ENCODE data around the gene S100A7A.

The S100A7A gene

DNA sequence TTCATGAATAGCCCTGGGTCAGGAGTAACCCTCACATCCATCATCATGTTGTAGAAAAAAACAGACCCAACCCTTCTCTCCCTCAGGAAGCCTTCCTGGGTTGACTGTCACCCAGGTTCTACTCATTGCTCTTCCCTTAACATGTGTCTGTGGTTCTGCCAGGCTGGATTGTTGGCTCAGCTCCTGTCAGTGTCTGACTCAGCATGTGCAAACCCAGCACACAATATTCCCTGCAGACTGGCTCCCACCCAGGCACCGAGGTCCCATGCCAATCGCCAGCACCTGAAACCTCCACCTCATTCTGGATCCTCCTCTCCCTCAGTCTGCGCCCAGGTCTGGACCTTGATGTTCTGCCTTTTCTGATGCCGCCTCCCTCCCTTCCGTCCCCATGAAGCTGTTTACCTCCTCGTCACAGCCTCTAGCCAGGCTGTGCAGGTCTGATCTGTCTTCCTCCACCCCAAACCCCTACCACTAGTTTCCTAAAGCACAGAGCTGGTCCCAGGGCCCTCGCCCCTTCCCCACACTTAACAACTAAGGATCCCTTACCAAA lies 21.1 kb upstream of the S100A7A start:
- Histone ChIP-seq H3K27ac (no peak overlapping the region), H3K27me3 (replicated peaks) (no peaks in the 10 kb centered on the region), H3K4me3 (ENCODE audit: low read depth, low read length) (no peak overlapping the region), H3K36me3 (replicated peaks) (no peaks in the 10 kb centered on the region)
- DNase-seq, result no peak
- in situ Hi-C loops (cut with HindIII; ENCODE audit: low pct_ligation_motif_present, low sequenced_read_pairs), result no loop called here
- TF ChIP-seq, protein P1, sequence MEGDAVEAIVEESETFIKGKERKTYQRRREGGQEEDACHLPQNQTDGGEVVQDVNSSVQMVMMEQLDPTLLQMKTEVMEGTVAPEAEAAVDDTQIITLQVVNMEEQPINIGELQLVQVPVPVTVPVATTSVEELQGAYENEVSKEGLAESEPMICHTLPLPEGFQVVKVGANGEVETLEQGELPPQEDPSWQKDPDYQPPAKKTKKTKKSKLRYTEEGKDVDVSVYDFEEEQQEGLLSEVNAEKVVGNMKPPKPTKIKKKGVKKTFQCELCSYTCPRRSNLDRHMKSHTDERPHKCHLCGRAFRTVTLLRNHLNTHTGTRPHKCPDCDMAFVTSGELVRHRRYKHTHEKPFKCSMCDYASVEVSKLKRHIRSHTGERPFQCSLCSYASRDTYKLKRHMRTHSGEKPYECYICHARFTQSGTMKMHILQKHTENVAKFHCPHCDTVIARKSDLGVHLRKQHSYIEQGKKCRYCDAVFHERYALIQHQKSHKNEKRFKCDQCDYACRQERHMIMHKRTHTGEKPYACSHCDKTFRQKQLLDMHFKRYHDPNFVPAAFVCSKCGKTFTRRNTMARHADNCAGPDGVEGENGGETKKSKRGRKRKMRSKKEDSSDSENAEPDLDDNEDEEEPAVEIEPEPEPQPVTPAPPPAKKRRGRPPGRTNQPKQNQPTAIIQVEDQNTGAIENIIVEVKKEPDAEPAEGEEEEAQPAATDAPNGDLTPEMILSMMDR (IDR thresholded peaks at IDR 0.05; ENCODE audit: low read depth, low read length, missing control alignments), result no peak

DNA sequence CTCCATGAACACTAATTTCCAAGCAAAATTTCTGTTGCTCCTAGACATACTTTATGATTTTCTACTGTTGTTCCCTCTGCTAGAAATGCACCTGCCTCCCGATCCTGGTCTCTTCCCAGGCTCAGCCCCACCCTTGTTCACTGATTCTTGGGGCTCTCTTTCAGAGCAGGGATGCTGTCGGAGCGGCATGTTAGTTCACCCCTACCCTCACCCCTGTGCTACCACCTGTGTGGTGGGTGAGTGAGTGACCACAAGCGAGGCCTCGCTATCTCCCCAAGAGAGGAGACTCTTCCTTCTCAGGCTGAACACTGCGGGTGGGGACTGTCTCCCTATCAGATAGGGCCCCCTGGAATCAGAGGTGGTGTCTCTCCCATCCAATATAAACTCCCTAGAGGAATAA lies 20.5 kb upstream of the S100A7A start:
- TF ChIP-seq, protein P1 (IDR thresholded peaks at IDR 0.05; ENCODE audit: low read depth, low read length, missing control alignments), result no peak
- no peak overlapping the region for H3K4me3 ChIP-seq (ENCODE audit: low read depth, low read length)
- H3K27ac ChIP-seq, result no peak overlapping the region
- no peaks in the 10 kb centered on the region for H3K36me3 ChIP-seq (replicated peaks)
- H3K27me3 ChIP-seq (replicated peaks), result no peaks in the 10 kb centered on the region
- DNase-seq, result no peak
- in situ Hi-C loops (cut with HindIII; ENCODE audit: low pct_ligation_motif_present, low sequenced_read_pairs), result no loop called here

DNA sequence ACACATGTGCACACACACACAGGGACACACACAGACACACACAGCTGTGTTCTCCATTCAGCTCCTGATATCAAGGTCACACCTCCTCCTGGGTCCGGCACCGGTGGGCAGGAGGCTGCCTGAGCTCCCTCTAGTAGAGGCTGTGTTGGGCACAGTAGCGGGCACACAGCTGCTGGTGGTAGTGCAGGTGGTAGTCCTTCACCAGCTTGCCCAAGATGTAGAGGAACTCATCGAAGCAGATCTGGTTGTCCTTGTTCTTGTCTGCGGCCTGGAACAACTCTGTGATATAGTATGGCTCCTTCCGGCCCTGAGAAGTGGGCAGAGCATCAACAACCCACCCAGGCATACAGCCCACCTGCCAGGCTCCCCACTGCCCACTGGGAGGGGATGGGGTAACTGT lies 19.9 kb upstream of the S100A7A start:
- Histone ChIP-seq H3K36me3 (replicated peaks) (no peaks in the 10 kb centered on the region), H3K27me3 (replicated peaks) (no peaks in the 10 kb centered on the region), H3K4me3 (ENCODE audit: low read depth, low read length) (no peak overlapping the region), H3K27ac (no peak overlapping the region)
- in situ Hi-C loops (cut with HindIII; ENCODE audit: low pct_ligation_motif_present, low sequenced_read_pairs), result no loop called here
- no peak for DNase-seq
- TF ChIP-seq, protein P1 (IDR thresholded peaks at IDR 0.05; ENCODE audit: low read depth, low read length, missing control alignments), result no peak

DNA sequence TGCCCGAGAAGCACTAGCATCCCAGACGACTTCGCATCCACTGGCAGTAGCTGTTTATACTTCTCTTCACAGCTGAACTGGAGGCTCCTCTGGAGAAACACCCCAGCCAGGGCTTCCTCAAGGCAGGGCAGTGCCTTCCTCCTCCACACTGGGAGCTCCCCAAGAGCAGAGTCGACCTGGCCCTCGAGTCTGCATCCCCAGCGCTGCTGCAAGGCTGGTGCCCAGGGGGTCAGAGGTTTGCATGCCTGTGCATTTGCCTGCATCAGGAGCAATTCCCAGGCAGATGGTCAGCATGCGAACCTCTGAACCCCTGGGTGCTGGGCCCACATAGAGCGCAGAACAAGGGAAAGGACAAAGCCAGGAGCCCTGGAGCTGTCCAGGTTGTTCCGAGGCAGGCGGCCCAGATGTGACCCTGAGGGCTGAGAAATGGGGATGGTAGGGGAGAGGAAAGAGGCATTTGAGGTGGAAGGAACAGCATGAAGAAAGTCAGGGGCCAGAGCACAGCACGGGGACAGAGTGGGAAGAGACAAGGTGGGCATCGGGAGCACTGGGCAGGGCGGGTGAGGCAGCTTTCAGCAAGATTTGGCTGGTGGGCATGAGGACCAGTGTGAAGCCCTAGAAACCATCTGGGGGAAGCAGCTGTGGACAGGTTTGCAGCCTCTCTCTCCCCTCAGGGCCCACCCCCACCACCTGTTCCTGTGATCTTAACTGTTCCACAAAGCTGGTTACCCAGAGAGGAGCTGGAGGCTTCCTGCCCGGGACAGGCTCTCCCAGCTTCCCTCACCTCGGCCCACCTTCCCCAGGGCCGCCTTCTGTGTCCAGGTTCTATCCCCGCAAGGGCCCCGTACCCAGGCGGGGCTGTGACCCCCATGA lies 19.0 kb upstream of the S100A7A start:
- in situ Hi-C loops (cut with HindIII; ENCODE audit: low pct_ligation_motif_present, low sequenced_read_pairs), result no loop called here
- DNase-seq, result no peak
- H3K27me3 ChIP-seq (replicated peaks), result no peaks in the 10 kb centered on the region
- no peak overlapping the region for H3K4me3 ChIP-seq (ENCODE audit: low read depth, low read length)
- H3K36me3 ChIP-seq (replicated peaks), result no peaks in the 10 kb centered on the region
- no peak overlapping the region for H3K27ac ChIP-seq
- TF ChIP-seq, protein P1 (IDR thresholded peaks at IDR 0.05; ENCODE audit: low read depth, low read length, missing control alignments), result no peak

DNA sequence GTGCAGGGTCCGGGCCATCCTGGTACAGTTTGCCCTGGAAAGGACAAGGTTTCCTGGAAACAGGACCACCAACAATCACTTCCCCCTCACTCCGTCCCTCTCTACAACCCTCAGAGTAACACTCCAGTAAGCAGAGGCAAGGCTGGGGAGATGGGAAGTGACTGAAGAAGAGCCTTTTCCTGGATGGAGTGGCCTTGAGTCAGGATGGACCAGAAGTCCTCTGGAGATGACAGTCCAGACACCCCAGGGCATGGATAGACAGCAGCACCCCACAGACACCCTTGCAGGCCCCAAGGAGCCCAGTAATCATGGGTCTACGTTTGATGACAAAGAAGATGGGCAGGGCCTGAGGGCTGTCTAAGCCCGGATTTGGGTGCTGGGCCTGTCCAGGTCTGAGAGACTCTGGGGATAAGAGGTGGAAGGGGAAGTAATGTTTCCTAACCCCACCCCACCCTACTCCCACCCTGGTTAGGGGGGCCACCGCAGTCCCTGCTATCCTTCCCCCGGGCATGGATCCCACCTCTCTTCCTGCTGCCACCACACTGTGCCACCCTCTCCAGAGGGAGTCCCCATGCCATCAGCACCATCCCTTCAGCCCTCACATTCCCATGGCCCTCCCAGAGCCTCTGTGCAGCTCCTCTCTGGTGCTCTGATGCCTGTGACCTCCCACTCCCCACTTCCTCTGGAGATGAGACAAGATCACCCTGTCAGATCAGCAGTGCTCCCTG lies 18.2 kb upstream of the S100A7A start:
- in situ Hi-C loops (cut with HindIII; ENCODE audit: low pct_ligation_motif_present, low sequenced_read_pairs), result no loop called here
- Histone ChIP-seq H3K36me3 (replicated peaks) (no peaks in the 10 kb centered on the region), H3K27ac (no peak overlapping the region), H3K4me3 (ENCODE audit: low read depth, low read length) (no peak overlapping the region), H3K27me3 (replicated peaks) (no peaks in the 10 kb centered on the region)
- TF ChIP-seq, protein P1 (IDR thresholded peaks at IDR 0.05; ENCODE audit: low read depth, low read length, missing control alignments), result no peak
- DNase-seq, result no peak

Measured in brain microvascular endothelial cell (primary cell).